IPS-18c (cell line): ENCODE data around the gene CTNNA2.

Experiments
- H3K4me3 ChIP-seq: 2 replicates; pipeline ENCODE4 v1.7.0; 2013; ENCODE audit warnings: low read depth, mild to moderate bottlenecking, low read length, moderate library complexity; ENCODE audit not compliant: insufficient read depth
- H3K9me3 ChIP-seq: one replicate; pipeline ENCODE4 v1.6.1; 2013; ENCODE audit warnings: mild to moderate bottlenecking, low read length, moderate library complexity; ENCODE audit not compliant: control insufficient read depth, insufficient read depth

CTNNA2 gene

GRCh38 chr2:80517316-80517715 lies 1004.5 kb downstream of the CTNNA2 start:
- peaks cover 2% of the 10 kb centered on the region for H3K9me3 ChIP-seq
- H3K4me3 ChIP-seq, result no peak overlapping the region

GRCh38 chr2:80519121-80519643 lies 1006.3 kb downstream of the CTNNA2 start:
- Histone ChIP-seq H3K4me3 (no peak overlapping the region), H3K9me3 (no peaks in the 10 kb centered on the region)

GRCh38 chr2:80519699-80520291 lies 1006.9 kb downstream of the CTNNA2 start:
- Histone ChIP-seq H3K4me3 (no peak overlapping the region), H3K9me3 (no peaks in the 10 kb centered on the region)

- no peaks in the 10 kb centered on the region for H3K9me3 ChIP-seq
- H3K4me3 ChIP-seq, result no peak overlapping the region
Measured at GRCh38 chr2:80525152-80525551, 1012.3 kb downstream of the CTNNA2 start.

GRCh38 chr2:80527119-80527518 lies 1014.3 kb downstream of the CTNNA2 start:
- H3K9me3 ChIP-seq, result no peaks in the 10 kb centered on the region
- no peak overlapping the region for H3K4me3 ChIP-seq

- H3K9me3 ChIP-seq, result no peaks in the 10 kb centered on the region
- H3K4me3 ChIP-seq, result no peak overlapping the region
Measured at GRCh38 chr2:80529466-80530165, 1016.8 kb downstream of the CTNNA2 start.

- no peak overlapping the region for H3K4me3 ChIP-seq
- H3K9me3 ChIP-seq, result no peaks in the 10 kb centered on the region
Measured at GRCh38 chr2:80530442-80531064, 1017.7 kb downstream of the CTNNA2 start.

GRCh38 chr2:80531319-80531718 lies 1018.5 kb downstream of the CTNNA2 start:
- no peak overlapping the region for H3K4me3 ChIP-seq
- H3K9me3 ChIP-seq, result no peaks in the 10 kb centered on the region

GRCh38 chr2:80545420-80546210 lies 1032.8 kb downstream of the CTNNA2 start:
- H3K4me3 ChIP-seq, result no peak overlapping the region
- no peaks in the 10 kb centered on the region for H3K9me3 ChIP-seq

- Histone ChIP-seq H3K4me3 (no peak overlapping the region), H3K9me3 (no peaks in the 10 kb centered on the region)
Measured at GRCh38 chr2:80546766-80547165, 1033.9 kb downstream of the CTNNA2 start.

GRCh38 chr2:80547344-80547743 lies 1034.5 kb downstream of the CTNNA2 start:
- no peak overlapping the region for H3K4me3 ChIP-seq
- H3K9me3 ChIP-seq, result no peaks in the 10 kb centered on the region

GRCh38 chr2:80548469-80548868 lies 1035.6 kb downstream of the CTNNA2 start:
- Histone ChIP-seq H3K9me3 (no peaks in the 10 kb centered on the region), H3K4me3 (no peak overlapping the region)

- Histone ChIP-seq H3K4me3 (no peak overlapping the region), H3K9me3 (no peaks in the 10 kb centered on the region)
Measured at GRCh38 chr2:80549901-80550300, 1037.0 kb downstream of the CTNNA2 start.

GRCh38 chr2:80560326-80560725 lies 1047.5 kb downstream of the CTNNA2 start:
- H3K4me3 ChIP-seq, result no peak overlapping the region
- H3K9me3 ChIP-seq, result no peaks in the 10 kb centered on the region

GRCh38 chr2:80568011-80568410 lies 1055.2 kb downstream of the CTNNA2 start:
- Histone ChIP-seq H3K4me3 (no peak overlapping the region), H3K9me3 (no peaks in the 10 kb centered on the region)

GRCh38 chr2:80573167-80573566 lies 1060.3 kb downstream of the CTNNA2 start:
- Histone ChIP-seq H3K9me3 (no peaks in the 10 kb centered on the region), H3K4me3 (no peak overlapping the region)

- Histone ChIP-seq H3K4me3 (no peak overlapping the region), H3K9me3 (no peaks in the 10 kb centered on the region)
Measured at GRCh38 chr2:80573950-80574349, 1061.1 kb downstream of the CTNNA2 start.
